ENCODE measurements around the gene SNED1.

SNED1 gene

GRCh38 chr2:241003047-241003360 lies 4.6 kb downstream of the SNED1 start:
- TF ChIP-seq ZNF623 (tag by site-specific recombination; IDR thresholded peaks at IDR 0.05) = no peak
- no peak for TF ChIP-seq ZNF2 (tag by site-specific recombination; IDR thresholded peaks at IDR 0.05)
- no peak for TF ChIP-seq ZBTB8A (tag by site-specific recombination; IDR thresholded peaks at IDR 0.05)
- no peak for TF ChIP-seq ZNF571 (tag by site-specific recombination; IDR thresholded peaks at IDR 0.05)
- no peak for TF ChIP-seq ZNF596 (tag by site-specific recombination; IDR thresholded peaks at IDR 0.05)
- ChIA-PET POLR2A (no interaction called here), CTCF (no interaction called here)
- Histone ChIP-seq H3K9me3 (ENCODE audit: control insufficient read depth, insufficient read depth, low read depth, low read length) (no peaks in the 10 kb centered on the region), H3K27ac (ENCODE audit: extremely low read depth, low read depth, low read length) (no peak overlapping the region), H3K36me3 (ENCODE audit: control insufficient read depth in 2 of 2, insufficient read depth in 1 of 2, low read length in 2 of 2) (peaks cover 0 to 18% of the 10 kb centered on the region in 2 experiments; a peak in 1 of 3 replicates), H3K4me3 (ENCODE audit: low read depth, low read length) (no peak overlapping the region), H3K4me1 (ENCODE audit: control insufficient read depth, insufficient read depth, low read length) (peaks cover under 1% of the 10 kb centered on the region; the same call in 1 of the 2 replicates)

GRCh38 chr2:241003369-241003768 lies 5.0 kb downstream of the SNED1 start:
- POLR2A ChIA-PET = no interaction called here
- Histone ChIP-seq H3K27ac (ENCODE audit: extremely low read depth, low read depth, low read length) (no peak overlapping the region), H3K9me3 (ENCODE audit: control insufficient read depth, insufficient read depth, low read depth, low read length) (no peaks in the 10 kb centered on the region), H3K4me1 (ENCODE audit: control insufficient read depth, insufficient read depth, low read length) (no peaks in the 10 kb centered on the region; the same call in 1 of the 2 replicates), H3K4me3 (ENCODE audit: low read depth, low read length) (no peak overlapping the region), H3K36me3 (ENCODE audit: control insufficient read depth in 2 of 2, insufficient read depth in 1 of 2, low read length in 2 of 2) (peaks cover 0 to 18% of the 10 kb centered on the region in 2 experiments; a peak in 1 of 3 replicates)
- no peak for TF ChIP-seq ZNF48 (tag by site-specific recombination; IDR thresholded peaks at IDR 0.05)
- TF ChIP-seq HOXD13 (CRISPR knock-in tag; IDR thresholded peaks at IDR 0.05; ENCODE audit: borderline replicate concordance) = no peak
- TF ChIP-seq HOXC10 (CRISPR knock-in tag; IDR thresholded peaks at IDR 0.05) = no peak
- no peak for TF ChIP-seq KLF16 (tag by site-specific recombination; IDR thresholded peaks at IDR 0.05)
- no peak for TF ChIP-seq ZNF146 (tag by site-specific recombination; IDR thresholded peaks at IDR 0.05)
- TF ChIP-seq ZSCAN16 (tag by site-specific recombination; IDR thresholded peaks at IDR 0.05) = no peak
- TF ChIP-seq PBX3 (CRISPR knock-in tag; IDR thresholded peaks at IDR 0.05) = no peak
- no peak for TF ChIP-seq ZNF621 (tag by site-specific recombination; IDR thresholded peaks at IDR 0.05)
- no peak for TF ChIP-seq SALL2 (tag by site-specific recombination; IDR thresholded peaks at IDR 0.05; ENCODE audit: borderline replicate concordance)
- TF ChIP-seq ZNF449 (tag by site-specific recombination; IDR thresholded peaks at IDR 0.05) = no peak
- no peak for TF ChIP-seq ZNF704 (tag by site-specific recombination; IDR thresholded peaks at IDR 0.05)
- TF ChIP-seq ZNF10 (tag by site-specific recombination; IDR thresholded peaks at IDR 0.05) = no peak
- CTCF ChIA-PET = no interaction called here

GRCh38 chr2:241003830-241004564 lies 5.6 kb downstream of the SNED1 start:
- Histone ChIP-seq H3K4me1 (ENCODE audit: control insufficient read depth, insufficient read depth, low read length) (no peaks in the 10 kb centered on the region; the same call in 1 of the 2 replicates), H3K4me3 (ENCODE audit: low read depth, low read length) (no peak overlapping the region), H3K36me3 (ENCODE audit: control insufficient read depth in 2 of 2, insufficient read depth in 1 of 2, low read length in 2 of 2) (peaks cover 0 to 18% of the 10 kb centered on the region in 2 experiments; a peak in 1 of 3 replicates), H3K9me3 (ENCODE audit: control insufficient read depth, insufficient read depth, low read depth, low read length) (no peaks in the 10 kb centered on the region), H3K27ac (ENCODE audit: extremely low read depth, low read depth, low read length) (no peak overlapping the region)
- TF ChIP-seq TRIM28 (IDR thresholded peaks at IDR 0.05; ENCODE audit: borderline replicate concordance, low read length) = 0 out of 2 replicates have a peak, but pooled peaks have one; percentile 34
- peak; percentile 97 for TF ChIP-seq SETDB1 (IDR thresholded peaks at IDR 0.05; ENCODE audit: insufficient read length, low read length)
- TF ChIP-seq EGR2 (tag by site-specific recombination; IDR thresholded peaks at IDR 0.05; ENCODE audit: low read depth) = no peak
- POLR2A ChIA-PET = no interaction called here
- CTCF ChIA-PET = no interaction called here
